Smooth muscle cell (in vitro differentiated cells): ENCODE measurements around the gene RDH11. TPM values are rescaled to one million over a fixed set of nuclear protein-coding genes. Genes with fewer than 3 reads are reported as not detected.
"Not testable (repeated sequence)": the region's sequence is repeated elsewhere in the genome, so short reads cannot be mapped to it uniquely, and the experiment has no call there.

Experiments used
- DNase-seq: peaks from one replicate; lab custom pipeline; 2025; ENCODE audit not compliant: unreplicated experiment; lab: John Stamatoyannopoulos, UW
- H2AFZ ChIP-seq: fragments of 200-600 bp; sonication (generic); 2 replicates; pipeline ENCODE4 v1.6.0; 2016; ENCODE audit warnings: antibody characterized with exemption, low read depth, mild to moderate bottlenecking
- H3F3A ChIP-seq: fragments of 200-600 bp; sonication (generic); 2 replicates; pipeline ENCODE4 v1.6.0; 2017; ENCODE audit warnings: antibody characterized with exemption, low read depth
- H3K27ac ChIP-seq: fragments of 200-600 bp; sonication (generic); 2 replicates; pipeline ENCODE4 v1.5.1; 2016; ENCODE audit warnings: low read depth, mild to moderate bottlenecking
- H3K27me3 ChIP-seq: fragments of 200-600 bp; sonication (generic); 2 replicates; pipeline ENCODE4 v1.6.1; 2016; ENCODE audit warnings: low read depth, mild to moderate bottlenecking
- H3K36me3 ChIP-seq: fragments of 200-600 bp; sonication (generic); 2 replicates; pipeline ENCODE4 v1.5.1; 2016; ENCODE audit warnings: low read depth
- H3K4me1 ChIP-seq: fragments of 200-600 bp; sonication (generic); 2 replicates; pipeline ENCODE4 v1.5.1; 2016; ENCODE audit warnings: low read depth
- H3K4me2 ChIP-seq: fragments of 200-600 bp; sonication (generic); 2 replicates; pipeline ENCODE4 v1.6.0; 2016; ENCODE audit warnings: mild to moderate bottlenecking
- H3K4me3 ChIP-seq: fragments of 200-600 bp; sonication (generic); 2 replicates; pipeline ENCODE4 v1.5.1; 2016; ENCODE audit warnings: mild to moderate bottlenecking
- H3K79me2 ChIP-seq: fragments of 200-600 bp; sonication (generic); 2 replicates; pipeline ENCODE4 v1.6.0; 2016; ENCODE audit warnings: low read depth, mild to moderate bottlenecking
- H3K9ac ChIP-seq: fragments of 200-600 bp; sonication (generic); 2 replicates; pipeline ENCODE4 v1.6.0; 2016; ENCODE audit warnings: low read depth
- H3K9me3 ChIP-seq: fragments of 200-600 bp; sonication (generic); replicated peaks from 2 replicates; pipeline ENCODE4 v1.5.1; 2016; ENCODE audit warnings: low read depth
- H4K20me1 ChIP-seq: fragments of 200-600 bp; sonication (generic); 2 replicates; pipeline ENCODE4 v1.6.0; 2016; ENCODE audit warnings: low read depth
- CTCF ChIP-seq: fragments of 200-600 bp; sonication (generic); IDR thresholded peaks from 2 replicates; pipeline ENCODE4 v1.5.1; 2017; ENCODE audit warnings: borderline replicate concordance, mild to moderate bottlenecking, antibody characterized with exemption; ENCODE audit not compliant: insufficient read depth, poor library complexity, severe bottlenecking
- WGBS: methylation state at CpG from one replicate; pipeline ENCODE4 v1.1.7; 2016; ENCODE audit warnings: low lambda C conversion rate; 5-methylcytosine and 5-hydroxymethylcytosine counted together
- polyA plus RNA-seq: library from polyadenylated mRNA; unstranded; fragments of >200 nt; fragmentation: Nextera tagmentation; extraction: Ambion mirVana; gene quantifications from 2 replicates; pipeline ENCODE4 v1.2.1, GENCODE V29; 2016
- total RNA-seq: library from RNA; depleted of rRNA; stranded (reverse); fragments of >200 nt; gene quantifications from 2 replicates; pipeline ENCODE4 v1.2.3, GENCODE V29; 2014

Gene RDH11
- total and polyA plus RNA-seq, 2 experiments from 2014 or later, result 104 to 116 TPM

DNA sequence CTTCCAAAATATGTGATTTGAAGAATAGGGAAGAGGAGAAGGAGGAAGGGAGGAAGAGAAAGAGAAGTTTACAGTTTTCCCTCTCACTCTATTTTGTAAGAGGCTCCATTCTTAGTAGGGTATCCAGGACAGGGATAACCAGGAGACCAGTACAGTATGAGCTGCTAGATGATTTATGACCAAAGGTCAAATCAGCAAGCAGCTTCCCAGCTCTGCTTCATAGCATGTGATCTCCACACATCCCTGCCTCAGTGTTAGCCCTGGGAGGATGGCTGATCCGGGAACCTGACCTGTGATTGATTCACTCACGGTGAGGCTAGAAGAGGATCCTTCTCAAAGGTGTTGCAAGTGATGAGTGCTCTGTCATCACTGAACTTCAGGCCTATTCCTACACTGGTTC lies 22.7 kb upstream of the RDH11 start:
- H3K27me3 ChIP-seq, result peaks cover 6% of the 10 kb centered on the region
- H3K79me2 ChIP-seq, result no peaks in the 10 kb centered on the region
- no peaks in the 10 kb centered on the region for H3F3A ChIP-seq
- no peaks in the 10 kb centered on the region for H3K36me3 ChIP-seq
- no peak for TF ChIP-seq CTCF
- H3K4me2 ChIP-seq, result no peak overlapping the region
- no peaks in the 10 kb centered on the region for H3K9me3 ChIP-seq
- H3K9ac ChIP-seq, result no peak overlapping the region
- no peak overlapping the region for H3K27ac ChIP-seq
- DNase-seq, result no peak
- no peaks in the 10 kb centered on the region for H3K4me1 ChIP-seq
- WGBS, result 86% methylated on average over 2 of the region's 2 CpGs
- no peak overlapping the region for H2AFZ ChIP-seq
- H4K20me1 ChIP-seq, result no peaks in the 10 kb centered on the region
- no peak overlapping the region for H3K4me3 ChIP-seq

- Histone ChIP-seq H3F3A (no peaks in the 10 kb centered on the region), H2AFZ (no peak overlapping the region), H3K9me3 (no peaks in the 10 kb centered on the region), H3K4me1 (no peaks in the 10 kb centered on the region), H3K9ac (no peak overlapping the region), H3K36me3 (no peaks in the 10 kb centered on the region), H3K4me2 (no peak overlapping the region), H3K27ac (no peak overlapping the region), H3K27me3 (peaks cover 6% of the 10 kb centered on the region), H3K79me2 (no peaks in the 10 kb centered on the region), H3K4me3 (no peak overlapping the region), H4K20me1 (no peaks in the 10 kb centered on the region)
- DNase-seq, result no peak
- 92% methylated on average over 1 of the region's 1 CpG for WGBS
- TF ChIP-seq CTCF, result no peak
Measured at GRCh38 chr14:67717048-67717447, 21.5 kb upstream of the RDH11 start.

- H2AFZ ChIP-seq, result no peak overlapping the region
- no peaks in the 10 kb centered on the region for H3K9me3 ChIP-seq
- H3F3A ChIP-seq, result no peaks in the 10 kb centered on the region
- H3K27me3 ChIP-seq, result no peaks in the 10 kb centered on the region
- no peak overlapping the region for H3K4me2 ChIP-seq
- H3K79me2 ChIP-seq, result no peaks in the 10 kb centered on the region
- TF ChIP-seq CTCF, result no peak
- DNase-seq, result no peak
- no peak overlapping the region for H3K27ac ChIP-seq
- H3K4me1 ChIP-seq, result no peaks in the 10 kb centered on the region
- WGBS, result 78% methylated on average over 2 of the region's 2 CpGs
- no peak overlapping the region for H3K9ac ChIP-seq
- no peaks in the 10 kb centered on the region for H4K20me1 ChIP-seq
- H3K36me3 ChIP-seq, result peaks cover 7% of the 10 kb centered on the region
- H3K4me3 ChIP-seq, result no peak overlapping the region
Measured at GRCh38 chr14:67710209-67710608, 14.6 kb upstream of the RDH11 start.

DNA sequence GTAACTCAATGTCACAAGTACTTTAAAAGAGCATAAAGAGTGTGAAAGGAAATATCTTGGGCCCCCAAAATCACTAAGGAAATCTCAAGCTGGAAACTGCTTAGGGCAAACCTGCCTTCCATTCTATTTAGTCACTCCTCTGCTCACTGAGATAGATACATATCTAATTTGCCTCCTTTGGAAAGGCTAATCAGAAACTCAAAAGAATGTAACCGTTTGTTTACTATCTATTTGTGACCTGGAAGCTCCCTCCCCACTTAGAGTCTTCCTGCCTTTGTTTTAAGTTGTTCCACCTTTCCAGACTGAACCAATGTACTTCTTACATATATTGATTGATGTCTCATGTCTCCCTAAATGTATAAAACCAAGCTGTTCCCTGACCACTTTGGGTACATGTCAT lies 14.2 kb upstream of the RDH11 start:
- H3K36me3 ChIP-seq, H2AFZ ChIP-seq, H3K4me1 ChIP-seq, H3K9ac ChIP-seq, H3K27me3 ChIP-seq, H3K9me3 ChIP-seq, H3K4me3 ChIP-seq, H3K27ac ChIP-seq, H4K20me1 ChIP-seq, H3K4me2 ChIP-seq, H3K79me2 ChIP-seq, H3F3A ChIP-seq, DNase-seq: not testable (repeated sequence)
- 74% methylated on average over 1 of the region's 1 CpG for WGBS

DNA sequence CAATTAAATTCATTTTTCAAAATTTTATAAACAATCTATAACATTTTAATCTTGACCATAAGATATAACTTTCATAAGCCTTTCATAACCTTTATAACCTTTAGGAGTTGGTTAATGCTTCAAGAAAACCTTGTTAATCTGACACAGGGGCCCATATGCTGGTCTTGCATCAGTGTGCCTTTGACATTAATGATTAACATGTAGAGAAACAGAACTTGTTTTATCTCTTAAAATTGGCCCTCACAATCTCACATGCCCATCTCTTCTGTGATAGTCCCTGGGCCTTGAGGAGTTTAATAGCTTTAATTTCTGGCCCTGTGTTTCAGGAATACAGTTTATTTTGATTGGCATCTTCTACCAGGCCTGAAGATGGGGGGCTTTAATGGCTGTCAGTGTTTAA lies 13.8 kb upstream of the RDH11 start:
- DNase-seq, H3K9me3 ChIP-seq, H3K4me1 ChIP-seq, H3K4me2 ChIP-seq, H4K20me1 ChIP-seq, H3K27me3 ChIP-seq, H3K27ac ChIP-seq, H3K4me3 ChIP-seq, H3F3A ChIP-seq, H3K79me2 ChIP-seq, H3K9ac ChIP-seq, H3K36me3 ChIP-seq, H2AFZ ChIP-seq: not testable (repeated sequence)
